Sigmoid colon (tissue), 4 donors: Measurements from ENCODE around the gene ACAA2.

ENCODE experiments used
- CTCF ChIP-seq, 4 experiments: fragments of 450-650 bp in 3 of 4; fragments of 200-600 bp in 1 of 4; IDR thresholded peaks; one replicate each; pipeline ENCODE4 v1.5.1; 2016 to 2019; ENCODE audit warnings: antibody characterized with exemption in 4 of 4, mild to moderate bottlenecking in 3 of 4, moderate library complexity in 2 of 4
- EP300 ChIP-seq, 4 donors: sonication (generic); formaldehyde crosslinking; IDR thresholded peaks; one replicate each; pipeline ENCODE4 v1.6.1; 2017; ENCODE audit warnings: antibody characterized with exemption in 4 of 4
- POLR2A ChIP-seq, 2 donors: fragments of 450-650 bp; IDR thresholded peaks; one replicate each; pipeline ENCODE4 v1.6.1; 2016; ENCODE audit warnings: antibody characterized with exemption in 2 of 2, mild to moderate bottlenecking in 2 of 2, moderate library complexity in 2 of 2

- TF ChIP-seq CTCF (IDR thresholded peaks at IDR 0.05) = no peak
- no peak for TF ChIP-seq EP300 (IDR thresholded peaks at IDR 0.05)
- TF ChIP-seq POLR2A (IDR thresholded peaks at IDR 0.05) = no peak
Measured at GRCh38 chr18:49851624-49852023, 38.3 kb upstream of the ACAA2 start.
